HepG2 (cell line): ENCODE data around the gene PPP1R14D. TPM values are rescaled to one million over a fixed set of nuclear protein-coding genes. Genes with fewer than 3 reads are reported as not detected.

Experiments used
- GFI1 ChIP-seq: sonication (generic); formaldehyde crosslinking; IDR thresholded peaks from 2 replicates; pipeline ENCODE4 v1.5.0; 2020; ENCODE audit warnings: missing genetic modification reagents, mild to moderate bottlenecking, borderline replicate concordance
- HNF1A ChIP-seq, 2 experiments: sonication (generic) in 1 of 2; formaldehyde crosslinking in 1 of 2; IDR thresholded peaks; 2 replicates each; pipeline versions ENCODE4 v1.4.0 to v1.6.1; 2016 to 2020; ENCODE audit warnings: borderline replicate concordance in 1 of 2, low read depth in 1 of 2, mild to moderate bottlenecking in 1 of 2, missing genetic modification reagents in 1 of 2
- HNF1B ChIP-seq: sonication (generic); formaldehyde crosslinking; IDR thresholded peaks from 2 replicates; pipeline ENCODE4 v1.5.1; 2020; ENCODE audit warnings: mild to moderate bottlenecking, moderate library complexity, missing genetic modification reagents
- MIER2 ChIP-seq: IDR thresholded peaks from 2 replicates; pipeline ENCODE4 v1.6.1; 2016; ENCODE audit warnings: missing biosample characterization, missing genetic modification reagents
- NCOA2 ChIP-seq: sonication (generic); formaldehyde crosslinking; IDR thresholded peaks from 2 replicates; pipeline ENCODE4 v1.8.0; 2022; ENCODE audit warnings: inconsistent platforms
- SIX1 ChIP-seq: sonication (generic); formaldehyde crosslinking; IDR thresholded peaks from 2 replicates; pipeline ENCODE4 v1.4.0; 2020; ENCODE audit warnings: missing genetic modification reagents, borderline replicate concordance
- SKI ChIP-seq: fragments of 450-650 bp; IDR thresholded peaks from one replicate; pipeline ENCODE4 v1.6.1; 2018; ENCODE audit warnings: mild to moderate bottlenecking; ENCODE audit not compliant: partially characterized antibody
- SOX6 ChIP-seq, 2 experiments: fragments of 450-650 bp in 1 of 2; sonication (generic) in 1 of 2; formaldehyde crosslinking in 1 of 2; IDR thresholded peaks; 2 replicates each; pipeline versions ENCODE4 v1.4.0 to v1.6.1; 2017 to 2020; ENCODE audit warnings: antibody characterized with exemption in 1 of 2, mild to moderate bottlenecking in 1 of 2, missing genetic modification reagents in 1 of 2
- SRSF4 ChIP-seq: fragments of 200-400 bp; formaldehyde crosslinking; IDR thresholded peaks from one replicate; pipeline ENCODE4 v1.6.1; 2018; ENCODE audit warnings: mild to moderate bottlenecking, low read depth, low read length, moderate library complexity; ENCODE audit not compliant: poor library complexity, severe bottlenecking
- THRA ChIP-seq: sonication (generic); formaldehyde crosslinking; IDR thresholded peaks from 2 replicates; pipeline ENCODE4 v1.4.0; 2020; ENCODE audit warnings: missing genetic modification reagents, borderline replicate concordance
- ZBTB10 ChIP-seq: sonication (generic); formaldehyde crosslinking; IDR thresholded peaks from 2 replicates; pipeline ENCODE4 v1.4.0; 2020; ENCODE audit warnings: missing genetic modification reagents, borderline replicate concordance
- ZNF207 ChIP-seq: fragments of 450-650 bp; IDR thresholded peaks from 2 replicates; pipeline ENCODE4 v1.6.1; 2016; ENCODE audit warnings: antibody characterized with exemption, borderline replicate concordance
- ZNF510 ChIP-seq: sonication (generic); formaldehyde crosslinking; IDR thresholded peaks from 2 replicates; pipeline ENCODE4 v1.4.0; 2020; ENCODE audit warnings: low read depth, mild to moderate bottlenecking, missing genetic modification reagents
- ZNF629 ChIP-seq: sonication (generic); formaldehyde crosslinking; conservative IDR thresholded peaks from 2 replicates; pipeline ENCODE4 v1.5.0; 2020; ENCODE audit warnings: missing genetic modification reagents
- ZNF790 ChIP-seq: sonication (generic); formaldehyde crosslinking; IDR thresholded peaks from 2 replicates; pipeline ENCODE4 v1.8.0; 2022; ENCODE audit warnings: missing genetic modification reagents, mild to moderate bottlenecking, borderline replicate concordance
- ZSCAN30 ChIP-seq: sonication (generic); formaldehyde crosslinking; IDR thresholded peaks from 2 replicates; pipeline ENCODE4 v1.5.0; 2020; ENCODE audit warnings: mild to moderate bottlenecking, missing genetic modification reagents
- ZZZ3 ChIP-seq: sonication (generic); formaldehyde crosslinking; IDR thresholded peaks from 2 replicates; pipeline ENCODE4 v1.4.0; 2020; ENCODE audit warnings: missing genetic modification reagents, mild to moderate bottlenecking, borderline replicate concordance
- polyA plus RNA-seq, 8 experiments: library from polyadenylated mRNA; depleted of rRNA in 3 of 8; stranded (reverse) in 7 of 8; unstranded in 1 of 8; fragments of >200 nt; fragmentation: Illumina TruSeq in 4 of 8; extraction: Trizol in 4 of 8; gene quantifications; 2 replicates each; pipeline versions ENCODE4 v1.2.1 to v1.2.3, GENCODE V29; 2011 to 2016; ENCODE audit warnings: low read depth in 4 of 8, missing spikeins in 1 of 8, mixed read lengths in 1 of 8; ENCODE audit not compliant: insufficient read depth in 1 of 8
- total RNA-seq, 5 experiments: library from RNA; depleted of rRNA; stranded (reverse); fragments of >200 nt; fragmentation: Illumina TruSeq; extraction: Trizol; gene quantifications; 2 replicates each; pipeline ENCODE4 v1.2.3, GENCODE V29; 2016; ENCODE audit warnings: low read depth in 1 of 5

Gene PPP1R14D
- total and polyA plus RNA-seq, 2 of the 13 experiments (the other 11 are each of a cell fraction or from before 2014, with no cell fraction given), result 0.53 to 0.55 TPM

GRCh38 chr15:40793216-40793989 lies 35.1 kb downstream of the PPP1R14D start (continued):
- TF ChIP-seq ZBTB10 (CRISPR knock-in tag) (no peak), NCOA2 (peak; percentile 73), SKI (peak; percentile 43), THRA (CRISPR knock-in tag) (peak; percentile 42; the same call in 1 of the 2 replicates), SIX1 (no peak), ZNF207 (no peak), ZNF510 (CRISPR knock-in tag) (no peak), ZSCAN30 (no peak), ZNF629 (peak; percentile 22; the same call in 1 of the 2 replicates), ZZZ3 (CRISPR knock-in tag) (no peak), SRSF4 (no peak), HNF1B (CRISPR knock-in tag) (peak; percentile 88), GFI1 (CRISPR knock-in tag) (peak; percentile 66; the same call in 1 of the 2 replicates), HNF1A (IDR thresholded peaks at IDR 0.05; ENCODE audit: low read depth) (peak; percentile 68; the same call in 1 of the 2 replicates), HNF1A (CRISPR knock-in tag; IDR thresholded peaks at IDR 0.05; ENCODE audit: borderline replicate concordance) (peak; percentile 53; the same call in 1 of the 2 replicates), SOX6 (IDR thresholded peaks at IDR 0.05) (no peak), SOX6 (CRISPR knock-in tag; IDR thresholded peaks at IDR 0.05) (peak; percentile 94), MIER2 (CRISPR knock-in tag) (peak; percentile 53; the same call in 1 of the 2 replicates), ZNF790 (CRISPR knock-in tag) (no peak)
